Transverse colon (tissue), 4 donors: ENCODE results near the gene CFAP97D2. TPM values are rescaled to one million over a fixed set of nuclear protein-coding genes. Genes with fewer than 3 reads are reported as not detected.

Source experiments
- DNase-seq: peaks from one replicate; pipeline ENCODE4 v3.0.0-alpha.2; 2019
- H3K27ac ChIP-seq, 4 donors: fragments of 200-600 bp; sonication (generic); 2 replicates each; pipeline ENCODE4 v1.5.1; 2016 to 2018; ENCODE audit warnings: inconsistent platforms in 4 of 4
- H3K27me3 ChIP-seq: fragments of 200-600 bp; sonication (generic); 2 replicates; pipeline ENCODE4 v1.5.1; 2017; ENCODE audit warnings: inconsistent platforms
- H3K36me3 ChIP-seq, 4 donors: fragments of 200-600 bp; sonication (generic); 2 replicates each; pipeline ENCODE4 v1.5.1; 2017 to 2019; ENCODE audit warnings: inconsistent platforms in 4 of 4
- H3K4me1 ChIP-seq, 4 donors: fragments of 200-600 bp; sonication (generic); 2 replicates each; pipeline ENCODE4 v1.5.1; 2017 to 2020; ENCODE audit warnings: inconsistent platforms in 4 of 4
- H3K4me3 ChIP-seq, 4 donors: fragments of 200-600 bp; sonication (generic); 1 replicate in 1 of 4; 2 replicates in 3 of 4; pipeline versions ENCODE4 v1.5.1 to v1.6.1; 2017 to 2019; ENCODE audit warnings: inconsistent platforms in 4 of 4
- H3K9me3 ChIP-seq, 2 donors: fragments of 200-600 bp; sonication (generic); 2 replicates each; pipeline ENCODE4 v1.5.1; 2017 to 2019; ENCODE audit warnings: inconsistent platforms in 2 of 2
- EP300 ChIP-seq: sonication (generic); formaldehyde crosslinking; IDR thresholded peaks from one replicate; pipeline ENCODE4 v1.6.1; 2017; ENCODE audit warnings: antibody characterized with exemption, low read depth
- POLR2A ChIP-seq: fragments of 450-650 bp; IDR thresholded peaks from one replicate; pipeline ENCODE4 v1.6.1; 2016; ENCODE audit warnings: antibody characterized with exemption, mild to moderate bottlenecking, moderate library complexity
- POLR2AphosphoS5 ChIP-seq, 3 donors: sonication (generic); formaldehyde crosslinking; IDR thresholded peaks; one replicate each; pipeline ENCODE4 v1.6.1; 2016; ENCODE audit warnings: antibody characterized with exemption in 3 of 3
- WGBS, 2 donors: methylation state at CpG; one replicate each; pipeline ENCODE4 v1.1.5; 2018; ENCODE audit warnings: low coverage in 1 of 2; 5-methylcytosine and 5-hydroxymethylcytosine counted together
- in situ Hi-C, 4 donors: fragments of 200-750 bp; cut with MboI; loops; one replicate each; pipeline versions ENCODE4 v1.15.0 to v1.15.1; 2017; ENCODE audit warnings: low sequenced_read_pairs in 3 of 4, low pct_ligation_motif_present in 1 of 4, low pct_unique_long_range_greater_than_20kb in 1 of 4
- intact Hi-C: fragments of 100-400 bp; cut with DNase I; formaldehyde crosslinking; loops from one replicate; pipeline ENCODE4 v1.15.1; 2023; ENCODE audit warnings: low total_unique reads
- total RNA-seq, 4 donors: library from RNA; depleted of rRNA; stranded (reverse); fragments of >200 nt; gene quantifications; one replicate each; pipeline ENCODE4 v1.1.0, GENCODE V29; 2016
- TF ChIP-seq, protein P1 (sequence below), 5 experiments: fragments of 200-600 bp in 3 of 5; fragments of 450-650 bp in 2 of 5; sonication (generic) in 3 of 5; IDR thresholded peaks; 1 replicate in 2 of 5; 2 replicates in 3 of 5; pipeline ENCODE4 v1.5.1; 2016 to 2017; ENCODE audit warnings: antibody characterized with exemption in 5 of 5, inconsistent platforms in 3 of 5, mild to moderate bottlenecking in 2 of 5, moderate library complexity in 1 of 5

CFAP97D2 gene
- total RNA-seq, 4 donors from 2014 or later = not detected

DNA sequence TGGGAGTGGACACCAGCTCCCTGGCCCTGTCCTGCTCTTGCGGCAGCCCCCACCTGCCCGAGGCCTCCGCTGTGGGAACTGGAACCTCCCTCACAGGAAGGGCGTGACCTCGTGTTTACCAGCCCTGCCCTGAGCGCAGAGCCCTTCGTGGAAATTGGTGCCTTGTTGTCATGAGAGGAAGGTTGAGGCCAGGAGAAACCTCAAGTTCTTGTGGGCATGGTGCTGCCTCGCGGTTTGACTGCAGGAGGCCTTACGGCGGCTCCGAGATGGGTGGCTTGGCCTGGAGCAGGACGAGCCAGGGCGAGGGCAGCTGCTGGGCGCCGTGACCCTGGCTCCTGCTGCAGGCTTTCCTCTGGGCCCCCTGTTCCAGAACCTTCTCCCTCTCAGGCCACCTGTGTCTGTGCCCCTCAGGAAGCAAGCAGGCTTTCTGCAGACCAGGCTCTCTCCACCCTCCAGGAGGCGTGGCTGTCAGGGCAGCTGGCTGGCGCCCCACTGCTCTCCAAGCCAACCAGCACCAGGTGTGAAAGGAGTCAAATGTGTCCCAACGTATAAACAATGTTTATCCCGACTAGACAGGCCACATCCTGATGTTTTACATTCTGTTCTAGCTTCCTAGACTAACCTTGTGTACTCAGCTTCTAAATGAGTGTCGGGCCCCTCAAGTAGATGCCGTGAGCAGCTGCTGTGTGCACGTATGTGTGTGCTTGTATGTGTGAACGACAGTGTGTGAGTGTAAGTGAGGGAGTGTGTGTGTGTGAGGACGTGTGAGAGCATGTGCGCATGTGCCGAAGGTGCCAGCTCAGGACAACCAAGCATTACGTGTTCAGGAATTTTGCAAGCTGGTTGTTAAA, 36.2 kb upstream of the CFAP97D2 start:
- Histone ChIP-seq H3K27me3 (no peaks in the 10 kb centered on the region), H3K27ac (peak overlapping the region; percentile 50 to 83 (median 70)), H3K4me1 (peaks cover 10 to 27% (median 22%) of the 10 kb centered on the region in 4 donors), H3K36me3 (no peaks in the 10 kb centered on the region), H3K9me3 (no peaks in the 10 kb centered on the region), H3K4me3 (no peak overlapping the region)
- 33% methylated on average over 28 of the region's 28 CpGs; no CpG with 5 or more reads in 1 of the 2 donors for WGBS, 2 donors
- peak; percentile 7 for TF ChIP-seq EP300
- TF ChIP-seq, protein P1, sequence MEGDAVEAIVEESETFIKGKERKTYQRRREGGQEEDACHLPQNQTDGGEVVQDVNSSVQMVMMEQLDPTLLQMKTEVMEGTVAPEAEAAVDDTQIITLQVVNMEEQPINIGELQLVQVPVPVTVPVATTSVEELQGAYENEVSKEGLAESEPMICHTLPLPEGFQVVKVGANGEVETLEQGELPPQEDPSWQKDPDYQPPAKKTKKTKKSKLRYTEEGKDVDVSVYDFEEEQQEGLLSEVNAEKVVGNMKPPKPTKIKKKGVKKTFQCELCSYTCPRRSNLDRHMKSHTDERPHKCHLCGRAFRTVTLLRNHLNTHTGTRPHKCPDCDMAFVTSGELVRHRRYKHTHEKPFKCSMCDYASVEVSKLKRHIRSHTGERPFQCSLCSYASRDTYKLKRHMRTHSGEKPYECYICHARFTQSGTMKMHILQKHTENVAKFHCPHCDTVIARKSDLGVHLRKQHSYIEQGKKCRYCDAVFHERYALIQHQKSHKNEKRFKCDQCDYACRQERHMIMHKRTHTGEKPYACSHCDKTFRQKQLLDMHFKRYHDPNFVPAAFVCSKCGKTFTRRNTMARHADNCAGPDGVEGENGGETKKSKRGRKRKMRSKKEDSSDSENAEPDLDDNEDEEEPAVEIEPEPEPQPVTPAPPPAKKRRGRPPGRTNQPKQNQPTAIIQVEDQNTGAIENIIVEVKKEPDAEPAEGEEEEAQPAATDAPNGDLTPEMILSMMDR (IDR thresholded peaks at IDR 0.05) = no peak
- TF ChIP-seq POLR2A = peak; percentile 25
- TF ChIP-seq POLR2AphosphoS5 (IDR thresholded peaks at IDR 0.05) = peak in 2 of 3 donors; percentile 20 to 45
- peak; percentile 78 for DNase-seq
- intact Hi-C loops = no loop called here
- in situ Hi-C loops = no loop called here

DNA sequence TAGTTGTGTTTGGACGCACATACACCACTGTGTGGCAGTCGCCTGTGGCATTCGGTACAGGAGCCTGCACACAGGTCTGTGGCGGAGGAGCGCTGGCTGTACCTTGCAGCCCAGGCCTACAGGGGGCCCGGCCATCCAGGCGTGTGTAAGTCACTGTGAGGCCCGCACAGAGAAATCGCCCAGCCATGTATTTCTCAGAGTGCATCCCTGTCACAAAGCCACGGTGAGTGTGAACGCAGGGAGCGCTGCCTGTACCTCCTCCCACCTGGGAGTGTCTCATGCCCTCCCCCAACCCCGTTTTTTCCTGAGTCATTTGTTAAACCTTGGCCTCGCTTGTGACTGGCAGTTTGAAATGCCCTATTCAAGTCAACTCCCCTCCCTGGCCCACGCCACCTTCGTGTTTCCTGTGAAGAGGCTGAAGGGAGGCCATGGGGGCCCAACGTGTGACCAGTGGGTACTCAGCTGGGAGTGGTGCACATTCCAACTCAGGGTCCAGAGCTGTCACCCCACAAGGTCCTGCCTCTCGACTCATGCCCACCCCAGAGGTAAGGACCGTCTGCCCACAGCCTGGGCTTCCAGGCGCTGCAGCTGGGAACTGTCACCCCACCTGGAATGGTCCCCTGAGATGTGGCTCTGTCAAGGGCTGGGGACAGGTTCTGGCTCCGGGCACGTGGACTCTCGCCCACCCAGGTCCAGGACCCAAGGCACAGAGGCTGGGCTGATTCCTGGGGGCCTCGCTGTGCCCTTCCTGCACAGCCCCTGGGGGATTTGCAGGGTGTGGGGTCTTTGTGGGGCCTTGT, 35.1 kb upstream of the CFAP97D2 start:
- in situ Hi-C loops = no loop called here
- peak; percentile 43 for DNase-seq
- WGBS, 2 donors = 75% methylated on average over 24 of the region's 24 CpGs; no CpG with 5 or more reads in 1 of the 2 donors

DNA sequence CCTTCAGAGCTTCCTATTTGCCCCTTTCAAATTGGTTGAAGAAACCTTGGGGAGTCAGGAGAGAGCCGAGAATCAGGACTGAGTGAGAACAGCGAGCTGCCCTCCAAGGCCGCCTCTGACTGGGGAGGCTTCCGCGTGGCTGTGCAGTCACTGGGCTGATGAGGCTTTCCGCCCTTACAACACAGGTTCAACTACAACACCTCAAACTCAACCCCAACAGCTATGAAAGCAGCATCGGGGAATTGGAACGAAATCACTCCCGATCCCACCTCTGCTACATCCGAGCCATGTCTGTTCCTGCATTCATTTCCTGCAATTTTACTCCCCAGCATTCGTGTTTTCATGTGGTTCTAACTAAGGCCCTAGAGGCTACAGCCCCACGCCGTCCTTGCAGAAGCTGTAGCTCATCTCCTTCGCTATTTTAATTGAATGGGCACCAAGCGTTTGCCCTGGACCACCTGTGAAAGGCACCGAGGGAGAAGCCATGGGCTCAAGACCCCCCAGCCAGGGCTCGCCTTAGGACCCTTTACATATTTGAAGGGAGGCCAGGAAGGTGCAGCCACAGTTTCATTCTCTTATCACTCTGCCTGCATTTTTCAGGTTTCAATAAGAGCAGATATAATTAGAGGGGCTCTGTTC, 34.3 kb upstream of the CFAP97D2 start:
- in situ Hi-C loops = no loop called here
- WGBS, 2 donors = 90% methylated on average over 17 of the region's 17 CpGs; no CpG with 5 or more reads in 1 of the 2 donors

More for the DNA sequence above, 35.1 kb upstream of the CFAP97D2 start:
- Histone ChIP-seq H3K4me1 (peaks cover 10 to 27% (median 22%) of the 10 kb centered on the region in 4 donors), H3K27me3 (no peaks in the 10 kb centered on the region), H3K4me3 (no peak overlapping the region), H3K9me3 (no peaks in the 10 kb centered on the region), H3K27ac (peak overlapping the region; percentile 50 to 83 (median 70)), H3K36me3 (no peaks in the 10 kb centered on the region)
- no peak for TF ChIP-seq POLR2AphosphoS5 (IDR thresholded peaks at IDR 0.05)
- TF ChIP-seq, protein P1 (IDR thresholded peaks at IDR 0.05) = peak in 2 of 5 experiments; percentile 12 to 25
- intact Hi-C loops = no loop called here

DNA sequence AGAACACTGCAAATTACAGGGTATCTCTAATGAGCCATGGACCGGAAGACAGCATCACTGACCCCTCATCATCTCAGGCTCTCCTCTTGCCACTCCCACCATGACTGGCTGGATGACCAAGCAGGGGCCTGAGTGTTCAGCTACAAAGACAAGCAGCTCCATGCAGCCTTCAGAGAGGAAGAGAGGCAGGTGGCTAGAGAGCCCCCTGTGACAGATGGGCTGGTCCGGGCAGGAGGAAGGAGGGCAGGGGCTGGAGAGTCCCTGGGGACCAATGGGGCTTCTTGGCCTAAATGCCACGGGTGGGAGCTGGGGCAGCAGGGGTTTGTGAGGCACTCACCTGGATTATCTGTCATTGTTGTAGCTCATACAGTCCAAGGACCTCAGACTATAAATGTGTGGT, 33.8 kb upstream of the CFAP97D2 start:
- intact Hi-C loops (no loop called here), in situ Hi-C loops (no loop called here)
- H3K4me1 ChIP-seq = peaks cover 10 to 23% (median 21%) of the 10 kb centered on the region in 4 donors
- peak; percentile 6 for DNase-seq
- H3K27me3 ChIP-seq = no peaks in the 10 kb centered on the region
- H3K27ac ChIP-seq = no peak overlapping the region
- H3K4me3 ChIP-seq = no peak overlapping the region
- H3K36me3 ChIP-seq = no peaks in the 10 kb centered on the region
- TF ChIP-seq EP300 = no peak
- TF ChIP-seq, protein P1 (IDR thresholded peaks at IDR 0.05) = no peak
- no peak for TF ChIP-seq POLR2AphosphoS5 (IDR thresholded peaks at IDR 0.05)
- no peak for TF ChIP-seq POLR2A
- WGBS, 2 donors = 63 to 83% methylated on average over 2 to 3 of the region's 3 CpGs
- no peaks in the 10 kb centered on the region for H3K9me3 ChIP-seq

More for the DNA sequence above, 34.3 kb upstream of the CFAP97D2 start:
- no peaks in the 10 kb centered on the region for H3K9me3 ChIP-seq
- peaks cover 10 to 27% (median 22%) of the 10 kb centered on the region in 4 donors for H3K4me1 ChIP-seq
- no peaks in the 10 kb centered on the region for H3K27me3 ChIP-seq
- H3K36me3 ChIP-seq = no peaks in the 10 kb centered on the region
- peak; percentile 6 for DNase-seq
- H3K27ac ChIP-seq = no peak overlapping the region
- TF ChIP-seq POLR2AphosphoS5 (IDR thresholded peaks at IDR 0.05) (no peak), POLR2A (no peak)
- no peak overlapping the region for H3K4me3 ChIP-seq
- intact Hi-C loops = no loop called here
